RCC 7860 (cell line): ENCODE data around the gene WASF2.
"Not testable (repeated sequence)": the region's sequence is repeated elsewhere in the genome, so short reads cannot be mapped to it uniquely, and the experiment has no call there.

Experiments used
- DNase-seq: peaks from one replicate; pipeline ENCODE4 v3.0.0-alpha.2; 2015; ENCODE audit warnings: low spot score
- FAIRE-seq: peaks from 2 replicates; lab custom pipeline; 2012; peaks lifted over from hg19 to GRCh38; lab: Jason Lieb, UNC

Gene WASF2

GRCh38 chr1:27521861-27522431 lies 32.0 kb upstream of the WASF2 start:
- no peak for DNase-seq

GRCh38 chr1:27521336-27521831 lies 31.4 kb upstream of the WASF2 start:
- no peak for FAIRE-seq
- no peak for DNase-seq

More at GRCh38 chr1:27521861-27522431, 32.0 kb upstream of the WASF2 start:
- FAIRE-seq: no peak

GRCh38 chr1:27520651-27521050 lies 30.7 kb upstream of the WASF2 start:
- DNase-seq: no peak
- no peak for FAIRE-seq

- FAIRE-seq (no peak), DNase-seq (no peak)
Observed at GRCh38 chr1:27519331-27520258, 29.6 kb upstream of the WASF2 start.

DNA sequence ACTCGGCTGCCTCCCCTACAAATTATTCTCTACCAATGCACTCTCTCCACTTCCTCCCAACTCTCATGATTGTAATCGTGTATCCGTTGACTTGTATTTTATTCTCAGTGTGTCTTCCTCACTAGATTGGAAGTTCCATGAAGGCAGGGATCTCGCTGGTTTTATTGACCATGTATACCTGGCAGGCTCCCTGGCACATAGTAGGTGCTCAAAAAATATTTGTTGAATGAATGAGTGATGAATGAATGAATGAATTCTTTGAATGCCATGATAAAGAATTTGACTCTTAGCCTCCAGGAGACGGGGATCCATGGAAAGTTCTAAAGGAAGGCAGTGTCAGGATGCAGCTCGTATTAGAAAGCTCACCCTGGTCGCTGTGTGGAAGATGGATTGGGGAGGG lies 28.8 kb upstream of the WASF2 start:
- DNase-seq (no peak), FAIRE-seq (no peak)

- FAIRE-seq: no peak
- DNase-seq: no peak
Observed at GRCh38 chr1:27517907-27518718, 28.1 kb upstream of the WASF2 start.

DNA sequence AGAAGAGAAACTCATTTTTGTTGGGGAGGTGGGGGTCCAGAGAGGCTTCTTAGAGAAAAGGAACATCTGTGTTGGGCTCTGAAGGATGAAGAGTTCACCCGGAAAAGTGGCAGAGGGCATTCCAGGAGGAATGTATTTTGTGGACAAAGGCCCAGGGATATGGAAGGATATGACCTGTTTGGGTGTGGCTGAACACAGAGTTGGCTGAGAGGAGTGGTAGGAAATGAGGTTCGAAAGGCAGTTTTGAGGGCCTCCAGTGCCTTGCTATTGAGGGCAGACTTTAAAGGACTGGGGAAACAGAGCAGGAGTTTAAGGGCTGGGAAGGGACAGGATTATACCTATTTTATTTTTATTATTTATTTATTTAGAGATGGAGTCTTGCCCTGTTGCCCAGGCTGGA lies 27.3 kb upstream of the WASF2 start:
- FAIRE-seq (no peak), DNase-seq (no peak)

- no peak for FAIRE-seq
- DNase-seq: no peak
Observed at GRCh38 chr1:27515626-27516025, 25.7 kb upstream of the WASF2 start.

DNA sequence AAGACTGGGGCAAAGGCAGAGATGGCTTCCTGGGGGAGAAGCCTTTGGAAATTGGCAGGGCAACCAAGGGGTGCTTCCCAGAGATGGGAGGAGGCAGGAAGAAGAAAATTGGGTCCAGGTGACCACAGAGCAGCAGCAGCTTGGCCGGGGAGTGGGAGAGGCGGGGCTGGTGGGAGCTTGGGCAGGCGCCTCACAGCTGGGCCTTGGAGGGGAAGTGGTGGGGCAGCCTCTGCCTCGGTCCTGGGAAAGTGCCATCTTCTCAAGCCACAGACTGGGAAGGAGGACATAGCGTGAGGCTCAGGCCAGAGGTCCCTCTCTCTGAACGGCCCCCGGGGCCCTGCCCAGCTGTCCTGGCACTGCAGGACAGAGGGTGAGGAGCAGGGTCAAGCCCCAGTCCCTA lies 24.0 kb upstream of the WASF2 start:
- FAIRE-seq (no peak), DNase-seq (no peak)

GRCh38 chr1:27513528-27513927 lies 23.6 kb upstream of the WASF2 start:
- FAIRE-seq (no peak), DNase-seq (no peak)

- DNase-seq (no peak), FAIRE-seq (no peak)
Observed at GRCh38 chr1:27509127-27510080, 19.4 kb upstream of the WASF2 start.

GRCh38 chr1:27507960-27508665 lies 18.1 kb upstream of the WASF2 start:
- DNase-seq (no peak), FAIRE-seq (no peak)

DNA sequence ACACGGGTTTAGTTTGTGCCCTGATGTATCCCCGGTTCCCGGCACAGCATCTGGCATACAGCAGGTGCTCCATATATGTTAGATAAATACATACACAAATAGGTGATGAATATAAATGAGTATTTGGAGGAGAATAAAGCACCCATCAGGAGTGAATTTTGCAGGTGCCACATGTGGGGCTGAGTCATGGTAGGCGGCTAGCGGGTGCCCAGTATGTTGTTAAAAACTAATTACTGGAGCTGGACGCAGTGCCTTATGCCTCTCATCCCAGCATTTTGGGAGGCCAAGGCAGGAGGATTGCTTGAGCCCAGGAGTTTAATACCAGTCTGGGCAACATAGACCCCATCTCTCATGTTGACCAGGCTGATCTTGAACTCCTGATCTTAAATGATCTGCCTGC lies 16.7 kb upstream of the WASF2 start:
- FAIRE-seq (no peak), DNase-seq (no peak)

DNA sequence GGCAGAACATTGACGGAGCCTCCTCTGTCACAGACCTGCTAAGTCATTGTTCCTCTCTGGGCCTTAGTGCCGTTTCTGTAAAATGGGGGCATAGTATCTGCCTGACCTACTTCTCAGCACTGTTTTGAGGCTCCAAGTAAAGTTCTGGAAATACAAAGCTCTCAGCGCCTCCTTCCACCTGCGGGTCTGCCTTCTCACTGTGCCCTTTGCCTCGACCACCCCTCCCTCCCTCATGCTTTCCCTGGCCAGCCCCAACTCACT lies 15.4 kb upstream of the WASF2 start:
- FAIRE-seq (no peak), DNase-seq (no peak)

GRCh38 chr1:27504588-27505419 lies 14.8 kb upstream of the WASF2 start:
- FAIRE-seq: no peak
- DNase-seq: no peak

GRCh38 chr1:27503844-27504587 lies 14.0 kb upstream of the WASF2 start:
- no peak for FAIRE-seq
- DNase-seq: no peak

GRCh38 chr1:27503033-27503432 lies 13.1 kb upstream of the WASF2 start:
- no peak for DNase-seq
- FAIRE-seq: no peak

DNA sequence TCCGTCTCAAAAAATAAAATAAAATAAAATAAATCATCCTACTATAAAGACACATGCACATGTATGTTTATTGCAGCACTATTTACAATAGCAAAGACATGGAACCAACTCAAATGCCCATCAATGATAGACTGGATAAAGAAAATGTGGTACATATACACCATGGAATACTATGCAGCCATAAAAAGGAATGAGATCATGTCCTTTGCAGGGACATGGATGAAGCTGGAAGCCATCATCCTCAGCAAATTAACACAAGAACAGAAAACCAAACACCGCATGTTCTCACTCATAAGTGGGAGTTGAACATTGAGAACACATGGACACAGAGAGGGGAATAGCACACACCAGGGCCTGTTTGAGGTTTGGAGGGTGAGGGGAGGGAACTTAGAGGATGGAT lies 11.2 kb upstream of the WASF2 start:
- not testable (repeated sequence) for FAIRE-seq, DNase-seq
